HEK293T (cell line): ENCODE measurements around the gene ERAP2.

Experiments
- ARNT ChIP-seq: fragments of 450-650 bp; IDR thresholded peaks from 2 replicates; pipeline ENCODE4 v1.6.1; 2017; ENCODE audit warnings: mild to moderate bottlenecking
- BHLHE40 ChIP-seq: fragments of 450-650 bp; IDR thresholded peaks from 2 replicates; pipeline ENCODE4 v1.6.1; 2016; ENCODE audit warnings: mild to moderate bottlenecking, moderate library complexity, borderline replicate concordance
- CTBP1 ChIP-seq: fragments of 450-650 bp; IDR thresholded peaks from 2 replicates; pipeline ENCODE4 v1.6.1; 2016; ENCODE audit warnings: borderline replicate concordance
- ELF4 ChIP-seq: fragments of 450-650 bp; IDR thresholded peaks from 2 replicates; pipeline ENCODE4 v1.6.1; 2017; ENCODE audit warnings: antibody characterized with exemption
- FOXK2 ChIP-seq: fragments of 450-650 bp; IDR thresholded peaks from 2 replicates; pipeline ENCODE4 v1.6.1; 2016; ENCODE audit warnings: mild to moderate bottlenecking
- FOXM1 ChIP-seq: fragments of 450-650 bp; IDR thresholded peaks from 2 replicates; pipeline ENCODE4 v1.6.1; 2017; ENCODE audit warnings: mild to moderate bottlenecking, borderline replicate concordance
- HDGF ChIP-seq: fragments of 450-650 bp; IDR thresholded peaks from 2 replicates; pipeline ENCODE4 v1.6.1; 2017; ENCODE audit warnings: antibody characterized with exemption, borderline replicate concordance
- LEF1 ChIP-seq: fragments of 450-650 bp; IDR thresholded peaks from 2 replicates; pipeline ENCODE4 v1.6.1; 2017; ENCODE audit warnings: mild to moderate bottlenecking, borderline replicate concordance
- NFRKB ChIP-seq: fragments of 450-650 bp; IDR thresholded peaks from 2 replicates; pipeline ENCODE4 v1.6.1; 2016; ENCODE audit warnings: mild to moderate bottlenecking, moderate library complexity
- SP1 ChIP-seq: fragments of 450-650 bp; IDR thresholded peaks from 2 replicates; pipeline ENCODE4 v1.6.1; 2017
- SUZ12 ChIP-seq: fragments of 450-650 bp; IDR thresholded peaks from 2 replicates; pipeline ENCODE4 v1.6.1; 2016; ENCODE audit warnings: mild to moderate bottlenecking
- TARDBP ChIP-seq: fragments of 450-650 bp; IDR thresholded peaks from 2 replicates; pipeline ENCODE4 v1.6.1; 2016

DNA sequence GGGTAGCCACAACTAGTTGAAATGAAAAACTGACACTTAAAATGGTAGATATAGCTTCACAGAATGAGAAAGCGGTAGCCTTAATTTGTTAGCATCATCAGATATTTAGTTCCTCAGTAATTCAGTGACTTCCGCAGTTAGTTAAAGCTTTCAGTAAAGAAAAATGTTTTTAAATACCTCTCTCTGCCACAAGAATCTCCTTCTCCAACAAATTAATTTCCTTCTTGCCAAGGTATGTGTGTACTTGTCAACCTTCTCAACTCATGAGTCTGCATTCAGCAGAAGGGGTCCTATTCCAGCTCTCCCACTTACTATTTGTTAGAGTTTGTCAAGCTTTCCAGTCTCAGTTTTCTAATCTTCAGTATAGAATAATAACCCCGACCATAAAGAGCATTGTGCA is 42.3 kb upstream of the ERAP2 start:
- TF ChIP-seq BHLHE40: no peak
- no peak for TF ChIP-seq TARDBP
- TF ChIP-seq SP1: no peak
- TF ChIP-seq FOXM1: no peak
- no peak for TF ChIP-seq LEF1
- no peak for TF ChIP-seq SUZ12
- TF ChIP-seq CTBP1: no peak
- no peak for TF ChIP-seq NFRKB
- TF ChIP-seq ARNT: no peak
- no peak for TF ChIP-seq ELF4
- TF ChIP-seq HDGF: no peak
- TF ChIP-seq FOXK2: no peak
